Anterior cingulate cortex (tissue), 58 donors: ENCODE measurements around the gene KLHL17.

Source experiments
- DNase-seq, 58 donors: peaks; one replicate each; lab custom pipeline; 2025; lab: John Stamatoyannopoulos, UW

The KLHL17 gene

DNA sequence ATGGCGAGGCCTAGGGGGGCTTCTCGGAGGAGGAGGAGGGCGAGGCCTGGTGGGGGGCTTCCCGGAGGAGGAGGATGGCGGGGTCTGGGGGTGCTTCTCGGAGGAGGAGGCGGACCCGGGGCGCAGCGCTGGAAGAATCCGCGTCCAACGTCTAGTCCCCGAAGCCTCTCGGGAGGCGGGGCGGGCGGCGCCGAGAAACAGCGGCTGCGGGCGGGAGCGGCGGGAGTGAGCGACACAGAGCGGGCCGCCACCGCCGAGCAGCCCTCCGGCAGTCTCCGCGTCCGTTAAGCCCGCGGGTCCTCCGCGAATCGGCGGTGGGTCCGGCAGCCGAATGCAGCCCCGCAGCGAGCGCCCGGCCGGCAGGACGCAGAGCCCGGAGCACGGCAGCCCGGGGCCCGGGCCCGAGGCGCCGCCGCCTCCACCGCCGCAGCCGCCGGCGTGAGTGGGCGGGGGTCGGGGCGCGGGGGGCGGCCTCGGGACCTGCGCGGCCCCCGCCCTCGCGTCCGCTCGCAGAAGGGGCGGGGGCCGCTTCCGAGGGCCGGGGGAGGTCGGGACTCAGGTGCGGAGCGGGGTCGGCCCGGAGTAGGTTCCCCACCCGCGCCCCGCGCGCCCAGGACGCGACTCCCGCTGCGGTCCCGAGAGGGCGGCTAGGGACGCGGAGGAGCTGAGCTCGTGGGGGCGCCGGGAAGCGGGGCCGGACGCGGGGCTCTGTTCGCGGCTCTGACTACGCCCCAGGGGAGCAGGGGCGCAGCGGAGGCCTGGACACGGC is at the start of gene KLHL17:
TSS of gene KLHL17 (plus strand) at position 222 of the 769 bp plus-strand sequence. CDS start at position 332, 110 bp downstream.
- peak in 49 of 58 donors; percentile 9 to 76 (median 41) for DNase-seq

DNA sequence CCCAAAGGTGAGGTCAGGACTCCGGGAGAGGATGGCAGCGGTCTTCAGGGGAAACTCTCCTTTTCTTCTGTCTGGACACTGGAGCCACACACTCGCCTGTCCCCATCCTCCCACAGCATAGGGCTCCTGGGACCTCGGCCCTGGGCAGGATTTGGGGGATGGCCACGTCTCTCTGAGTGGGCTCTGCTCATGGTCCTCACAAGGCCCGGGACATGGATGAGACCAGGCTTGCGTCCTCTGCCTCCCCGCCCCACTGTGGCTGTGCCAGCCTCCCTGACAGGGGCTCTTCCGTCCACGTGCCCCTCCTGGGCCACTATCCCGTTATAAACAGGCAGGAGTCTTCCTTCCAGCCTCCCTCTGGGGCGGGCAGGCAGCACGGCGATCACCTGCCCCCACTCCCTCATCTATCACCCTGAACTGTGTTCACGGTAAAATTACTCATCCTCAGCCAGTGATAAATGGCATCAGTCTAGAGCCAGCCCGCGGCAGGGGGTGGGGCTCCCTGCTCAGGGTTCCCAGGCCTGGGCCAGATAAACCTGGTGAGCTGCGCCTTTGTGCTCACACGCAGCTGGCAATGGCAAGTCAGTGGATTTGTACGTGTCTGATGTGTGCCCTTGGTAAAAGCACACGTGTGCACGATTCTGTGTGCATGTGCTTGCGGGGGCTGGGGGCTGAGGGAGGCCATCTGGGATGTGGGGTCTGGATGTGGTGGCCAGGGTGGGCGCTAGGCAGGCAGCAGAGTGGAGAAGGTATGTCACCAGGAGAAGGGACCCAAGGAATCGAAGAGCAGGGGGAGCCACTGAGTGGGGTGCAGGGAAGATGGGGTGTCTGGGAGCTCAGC is 49.3 kb upstream of the KLHL17 start:
- no peak for DNase-seq

DNA sequence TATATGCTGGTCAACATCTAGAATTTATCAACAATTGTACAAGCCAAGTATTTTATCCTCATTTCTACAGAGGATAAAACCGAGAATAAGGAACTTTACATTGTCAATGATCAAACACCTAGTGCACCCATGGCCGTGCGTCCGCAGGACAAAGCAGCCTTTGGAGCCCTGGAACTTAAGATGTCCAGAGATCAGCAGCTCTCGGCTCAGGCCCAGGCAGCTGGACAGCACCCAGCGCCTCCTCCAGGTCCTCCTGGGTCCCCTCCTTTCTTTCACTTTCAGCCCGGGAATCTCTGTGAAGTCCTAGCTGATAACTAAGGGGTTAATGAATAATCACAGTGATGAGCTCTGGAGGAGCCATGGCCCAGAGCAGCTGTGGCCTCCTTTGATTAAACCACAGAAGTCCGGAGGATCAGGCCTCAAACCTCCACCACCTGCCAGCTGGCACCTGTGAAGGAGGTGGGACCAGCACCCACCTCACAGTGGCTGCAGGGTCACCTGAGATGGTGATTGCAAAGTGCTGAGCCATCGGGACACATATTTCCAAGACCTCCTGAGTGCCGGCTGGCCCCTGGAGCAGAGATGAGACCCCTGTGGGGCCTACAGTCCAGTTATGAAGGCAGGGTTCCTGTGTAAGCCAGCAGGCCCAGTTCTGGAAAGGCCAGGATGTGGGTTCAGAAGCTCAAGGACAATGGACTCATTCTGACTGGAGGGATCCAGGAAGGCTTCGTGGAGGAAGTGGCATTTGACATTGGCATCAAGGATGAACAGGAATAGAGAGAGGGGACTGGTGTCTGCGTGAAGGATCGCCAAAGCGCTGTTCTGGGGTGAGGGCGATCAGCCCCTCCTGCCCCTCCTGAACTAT is 48.3 kb upstream of the KLHL17 start:
- no peak for DNase-seq

- DNase-seq, result no peak
Measured at GRCh38 chr1:912740-913301, 47.6 kb upstream of the KLHL17 start.

- DNase-seq, result no peak
Measured at GRCh38 chr1:913491-914130, 46.8 kb upstream of the KLHL17 start.

- DNase-seq, result no peak
Measured at GRCh38 chr1:914131-914890, 46.1 kb upstream of the KLHL17 start.

- DNase-seq, result no peak
Measured at GRCh38 chr1:914891-915280, 45.5 kb upstream of the KLHL17 start.

DNA sequence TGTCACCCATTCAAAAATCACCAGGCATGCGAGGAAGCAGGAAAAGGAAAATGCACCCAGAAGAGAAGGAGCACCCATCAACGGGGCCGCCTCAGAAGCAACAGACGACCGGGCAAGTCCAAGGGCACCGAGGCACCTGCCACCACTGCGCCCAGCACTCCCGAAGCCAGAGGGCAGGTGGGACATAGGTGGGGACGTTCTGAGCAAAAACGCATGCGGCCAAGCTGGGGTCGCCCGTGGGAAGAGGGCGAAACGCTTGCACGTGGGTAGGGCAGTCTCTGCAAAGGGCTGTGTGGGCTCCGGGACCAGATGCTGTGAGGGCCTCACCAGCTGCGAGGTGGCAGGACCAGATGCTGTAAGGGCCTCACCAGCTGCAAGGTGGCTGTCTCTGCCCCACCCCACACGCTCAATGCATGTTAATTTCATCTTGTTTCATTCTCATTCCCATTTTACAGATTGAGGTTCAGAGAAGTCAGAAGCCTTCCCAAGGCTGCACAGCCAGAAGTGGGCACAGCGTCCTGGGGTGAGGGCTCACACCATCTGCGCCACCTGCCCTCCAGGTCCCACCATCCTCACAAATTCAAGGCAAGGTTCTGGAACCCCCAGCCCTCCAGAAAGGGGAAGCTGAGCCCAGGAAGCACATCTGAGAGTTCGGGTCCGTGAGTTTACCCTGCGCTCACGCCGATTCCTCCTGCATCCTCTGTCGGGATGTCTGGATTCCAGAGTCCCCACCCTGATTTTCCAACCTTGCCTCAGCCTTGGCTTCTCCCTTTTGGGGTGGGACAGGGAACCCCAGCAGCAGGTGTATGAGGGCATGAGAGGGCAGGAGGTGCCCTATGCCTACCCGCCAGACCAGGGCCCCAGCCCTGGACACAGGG is 44.9 kb upstream of the KLHL17 start:
- no peak for DNase-seq

DNA sequence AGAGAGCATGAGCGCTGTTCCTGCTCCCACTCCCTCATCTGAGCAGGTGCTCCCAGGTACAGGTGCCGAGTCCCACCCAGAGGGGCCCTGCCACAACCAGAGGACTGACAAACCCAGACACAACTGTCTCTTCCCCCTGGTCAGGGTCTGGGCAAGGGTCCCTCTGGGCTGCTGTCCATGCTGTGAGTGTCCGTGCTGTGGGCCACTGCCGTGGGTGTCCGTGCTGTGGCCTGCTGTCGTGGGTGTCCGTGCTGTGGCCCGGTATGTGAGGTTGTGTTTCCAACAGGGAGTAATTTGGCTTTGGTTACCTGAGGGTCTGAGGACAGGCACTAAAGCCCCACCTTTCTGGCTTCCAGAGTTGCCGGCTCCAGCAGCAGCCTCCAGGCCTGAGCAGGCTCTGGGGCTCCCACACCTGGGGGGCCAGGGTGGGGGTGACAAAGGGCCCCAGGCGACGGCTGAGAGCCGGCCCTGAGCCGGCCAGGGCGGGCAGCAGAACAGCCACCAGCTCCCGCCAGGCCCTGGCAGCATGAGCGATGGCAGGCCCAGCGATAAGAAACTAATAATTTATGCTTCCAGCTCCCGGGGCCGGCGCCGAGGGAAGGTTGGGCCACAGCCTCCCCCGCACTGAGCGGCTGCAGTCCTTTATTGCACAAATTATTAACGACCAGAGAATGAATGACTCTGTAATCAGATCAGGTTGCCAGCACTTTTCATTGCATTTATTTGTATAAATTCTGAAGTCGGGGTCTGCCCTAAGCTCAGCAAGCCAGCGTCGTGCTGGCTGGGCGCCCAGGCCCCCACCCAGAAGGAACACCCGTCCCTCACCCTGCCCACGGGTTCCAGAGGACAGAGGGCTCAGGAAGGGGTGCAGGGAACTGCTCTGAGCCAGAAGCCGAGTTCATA is 44.0 kb upstream of the KLHL17 start:
- DNase-seq, result no peak

DNA sequence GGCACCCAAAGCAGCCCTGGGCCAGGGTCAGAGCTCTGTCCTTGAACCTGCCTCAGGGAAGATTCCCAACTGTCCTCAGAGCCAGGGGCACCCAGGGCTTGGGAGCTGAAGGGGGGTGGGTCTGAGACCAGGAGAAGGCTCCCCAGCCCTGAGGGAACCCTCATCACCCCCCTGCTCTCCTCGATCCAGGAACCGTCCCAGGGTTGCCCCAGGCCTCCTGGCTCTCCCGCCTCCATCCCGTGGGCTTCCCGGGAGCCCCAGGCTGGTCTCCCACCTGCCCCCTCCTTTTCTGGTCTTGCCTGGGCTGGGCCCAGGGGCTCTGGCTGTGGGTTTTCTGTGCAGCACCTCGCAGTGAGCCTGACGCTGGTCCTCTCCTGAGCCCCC is 43.3 kb upstream of the KLHL17 start:
- DNase-seq, result no peak

- DNase-seq, result no peak
Measured at GRCh38 chr1:917466-918091, 42.8 kb upstream of the KLHL17 start.

DNA sequence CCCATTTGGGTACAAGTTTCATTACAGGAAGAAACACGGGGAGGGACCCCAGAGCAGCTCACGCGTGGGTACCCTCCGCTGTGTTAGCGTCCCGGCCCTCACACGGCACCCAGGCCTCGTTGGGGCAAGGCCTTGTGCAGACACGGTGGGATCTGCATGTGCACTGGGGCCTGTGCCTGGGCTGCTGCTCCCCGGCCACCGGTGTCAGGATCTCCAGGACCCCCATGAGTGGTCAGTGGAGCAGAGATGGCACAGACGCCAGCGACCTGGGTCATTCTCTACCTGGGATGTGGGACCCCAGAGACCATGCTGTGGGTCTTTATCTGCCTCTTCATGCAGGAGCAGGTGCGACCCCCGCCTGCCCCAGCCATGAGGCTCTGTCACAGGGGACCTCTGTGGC is 42.0 kb upstream of the KLHL17 start:
- no peak for DNase-seq

- no peak for DNase-seq
Measured at GRCh38 chr1:918843-919242, 41.5 kb upstream of the KLHL17 start.

DNA sequence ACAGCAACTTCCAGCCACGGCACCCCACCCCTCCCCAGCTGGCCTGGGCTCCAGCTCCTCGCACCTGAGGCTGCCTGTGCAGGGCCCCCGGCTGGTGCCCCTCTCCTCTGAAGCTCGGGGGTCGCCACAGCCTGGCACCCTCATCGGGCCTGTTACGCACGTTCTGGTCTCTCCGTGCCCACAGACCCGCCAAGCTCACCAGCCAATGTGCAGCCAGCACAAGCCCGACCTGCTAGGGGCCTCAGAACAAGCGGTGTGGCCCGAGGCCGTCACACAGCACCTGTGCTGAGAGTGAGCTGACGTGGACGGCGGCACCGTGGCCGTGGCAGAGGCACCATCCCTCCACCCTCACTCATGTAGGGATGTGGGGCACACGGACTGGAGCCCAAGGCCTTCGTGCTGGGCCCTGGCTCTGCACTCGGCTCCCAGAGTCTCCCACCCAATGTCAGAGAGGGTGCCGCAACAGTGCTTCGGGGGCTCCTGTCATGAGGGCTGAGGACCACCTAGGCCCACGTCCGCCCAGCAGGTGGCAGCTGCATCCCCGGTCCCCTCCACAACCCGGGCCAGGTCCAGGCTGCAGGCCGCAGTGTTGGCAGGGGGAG is 41.0 kb upstream of the KLHL17 start:
- no peak for DNase-seq

DNA sequence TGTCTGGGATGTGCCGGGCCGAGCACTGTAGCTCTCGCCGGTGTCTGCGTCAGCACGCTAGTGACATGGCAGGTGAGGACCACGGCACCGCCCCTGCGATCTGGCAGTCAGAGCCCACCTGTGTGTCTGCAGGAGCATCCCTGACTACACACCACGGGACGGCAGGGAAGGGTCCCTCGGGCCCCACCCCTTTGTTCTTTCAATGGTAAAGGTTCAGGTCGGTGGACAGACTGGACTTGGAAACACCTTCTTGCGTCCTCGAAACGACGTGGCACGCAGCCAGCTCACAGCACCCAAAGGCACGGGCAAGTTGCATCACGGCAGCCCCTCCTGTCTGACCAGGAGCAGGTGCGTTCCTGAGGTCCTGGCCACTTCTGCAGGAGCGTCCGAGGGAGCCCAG is 40.4 kb upstream of the KLHL17 start:
- DNase-seq, result no peak

- no peak for DNase-seq
Measured at GRCh38 chr1:920521-920920, 39.9 kb upstream of the KLHL17 start.
